NCI-H1417 treated with DMSO at 0.1 percent for 48 hours (cell line): ENCODE measurements around the gene CDC42SE2.

Experiments used
- DNase-seq: peaks from one replicate; lab custom pipeline; 2025; lab: John Stamatoyannopoulos, UW

Gene CDC42SE2

GRCh38 chr5:131263648-131264450, at the start of gene CDC42SE2:
Gene CDC42SE2, plus strand, starts transcription at chr5:131264053. Its CDS starts 95,441 bp downstream, at chr5:131359494.
- no peak for DNase-seq

- no peak for DNase-seq
Observed at GRCh38 chr5:131214609-131215227, 49.1 kb upstream of the CDC42SE2 start.

- no peak for DNase-seq
Observed at GRCh38 chr5:131217791-131218190, 46.1 kb upstream of the CDC42SE2 start.

- no peak for DNase-seq
Observed at GRCh38 chr5:131218392-131218791, 45.5 kb upstream of the CDC42SE2 start.

GRCh38 chr5:131220566-131220965, 43.3 kb upstream of the CDC42SE2 start:
- no peak for DNase-seq

- DNase-seq = no peak
Observed at GRCh38 chr5:131221008-131221703, 42.7 kb upstream of the CDC42SE2 start.

- DNase-seq = no peak
Observed at GRCh38 chr5:131221888-131222287, 42.0 kb upstream of the CDC42SE2 start.

GRCh38 chr5:131222731-131223130, 41.1 kb upstream of the CDC42SE2 start:
- DNase-seq = no peak

GRCh38 chr5:131223751-131224386, 40.0 kb upstream of the CDC42SE2 start:
- no peak for DNase-seq

GRCh38 chr5:131224387-131225201, 39.3 kb upstream of the CDC42SE2 start:
- DNase-seq = no peak

- no peak for DNase-seq
Observed at GRCh38 chr5:131225282-131225974, 38.4 kb upstream of the CDC42SE2 start.

GRCh38 chr5:131226899-131227298, 37.0 kb upstream of the CDC42SE2 start:
- no peak for DNase-seq

GRCh38 chr5:131228646-131229045, 35.2 kb upstream of the CDC42SE2 start:
- no peak for DNase-seq

- no peak for DNase-seq
Observed at GRCh38 chr5:131229623-131230022, 34.2 kb upstream of the CDC42SE2 start.

GRCh38 chr5:131230406-131230805, 33.4 kb upstream of the CDC42SE2 start:
- no peak for DNase-seq

GRCh38 chr5:131239686-131240085, 24.2 kb upstream of the CDC42SE2 start:
- no peak for DNase-seq

- no peak for DNase-seq
Observed at GRCh38 chr5:131242728-131243255, 21.1 kb upstream of the CDC42SE2 start.

GRCh38 chr5:131245312-131245711, 18.5 kb upstream of the CDC42SE2 start:
- DNase-seq = no peak

- no peak for DNase-seq
Observed at GRCh38 chr5:131245948-131246347, 17.9 kb upstream of the CDC42SE2 start.

- DNase-seq = no peak
Observed at GRCh38 chr5:131246504-131246903, 17.3 kb upstream of the CDC42SE2 start.
